ENCODE results near the gene ZC3H8.
"Not testable (repeated sequence)": the region's sequence is repeated elsewhere in the genome, so short reads cannot be mapped to it uniquely, and the experiment has no call there.

ZC3H8 gene

GRCh38 chr2:112254466-112255240 lies at the start of gene ZC3H8:
TSS of gene ZC3H8 (minus strand) at chr2:112255042. CDS start at chr2:112254981, 61 bp downstream.
- peak; percentile 96 for DNase-seq

- no peak for DNase-seq
Observed at GRCh38 chr2:112304298-112304941, 49.6 kb upstream of the ZC3H8 start.

GRCh38 chr2:112301973-112302372 lies 47.1 kb upstream of the ZC3H8 start:
- DNase-seq: no peak

GRCh38 chr2:112301171-112301584 lies 46.3 kb upstream of the ZC3H8 start:
- DNase-seq: no peak

GRCh38 chr2:112296407-112296806 lies 41.6 kb upstream of the ZC3H8 start:
- no peak for DNase-seq

GRCh38 chr2:112295407-112296078 lies 40.7 kb upstream of the ZC3H8 start:
- DNase-seq: no peak

GRCh38 chr2:112293636-112294401 lies 39.0 kb upstream of the ZC3H8 start:
- no peak for DNase-seq

GRCh38 chr2:112290648-112291047 lies 35.8 kb upstream of the ZC3H8 start:
- DNase-seq: no peak

- DNase-seq: no peak
Observed at GRCh38 chr2:112290088-112290487, 35.2 kb upstream of the ZC3H8 start.

GRCh38 chr2:112283535-112283934 lies 28.7 kb upstream of the ZC3H8 start:
- not testable (repeated sequence) for DNase-seq

- not testable (repeated sequence) for DNase-seq
Observed at GRCh38 chr2:112282066-112282465, 27.2 kb upstream of the ZC3H8 start.

GRCh38 chr2:112277596-112278220 lies 22.9 kb upstream of the ZC3H8 start:
- DNase-seq: peak; percentile 7

- no peak for DNase-seq
Observed at GRCh38 chr2:112276954-112277353, 22.1 kb upstream of the ZC3H8 start.

- DNase-seq: peak; percentile 83
Observed at GRCh38 chr2:112275887-112276773, 21.3 kb upstream of the ZC3H8 start.

GRCh38 chr2:112275311-112275886 lies 20.6 kb upstream of the ZC3H8 start, which contains the start of gene ZC3H6:
TSS of gene ZC3H6 (plus strand) at chr2:112275597. CDS start at chr2:112275995, 398 bp downstream.
- DNase-seq: peak; percentile 100

GRCh38 chr2:112273349-112273748 lies 18.5 kb upstream of the ZC3H8 start:
- DNase-seq: no peak

GRCh38 chr2:112272669-112273068 lies 17.8 kb upstream of the ZC3H8 start:
- DNase-seq: no peak

GRCh38 chr2:112268547-112268946 lies 13.7 kb upstream of the ZC3H8 start:
- no peak for DNase-seq

- no peak for DNase-seq
Observed at GRCh38 chr2:112262876-112263275, 8.0 kb upstream of the ZC3H8 start.

- DNase-seq: no peak
Observed at GRCh38 chr2:112260295-112260625, 5.4 kb upstream of the ZC3H8 start.
